ENCODE data around the gene UGT1A5.

The UGT1A5 gene

GRCh38 chr2:233801357-233802131, 88.8 kb downstream of the UGT1A5 start:
- CTCF ChIA-PET: no interaction called here
- POLR2A ChIA-PET: no interaction called here
- TF ChIP-seq CTCF (IDR thresholded peaks at IDR 0.05; ENCODE audit: control extremely low read depth, extremely low read depth, low read depth, missing control alignments): no peak
- no peak for DNase-seq (ENCODE audit: extremely low spot score)

- no peak for TF ChIP-seq CTCF (IDR thresholded peaks at IDR 0.05; ENCODE audit: control extremely low read depth, extremely low read depth, low read depth, missing control alignments)
- POLR2A ChIA-PET: no interaction called here
- CTCF ChIA-PET: no interaction called here
- DNase-seq (ENCODE audit: extremely low spot score): no peak
These were observed 89.6 kb downstream of the UGT1A5 start for GRCh38 chr2:233802132-233802815.

- CTCF ChIA-PET: interaction anchor here (1.4 kb wide), 1 partner anchor 11 kb away, joined by 3 read pairs; no protein-coding TSS in a partner anchor
- TF ChIP-seq CTCF (IDR thresholded peaks at IDR 0.05; ENCODE audit: control extremely low read depth, extremely low read depth, low read depth, missing control alignments): no peak
- POLR2A ChIA-PET: no interaction called here
- DNase-seq (ENCODE audit: extremely low spot score): no peak
These were observed 90.7 kb downstream of the UGT1A5 start for GRCh38 chr2:233803292-233803911.

- ChIA-PET CTCF (interaction anchor here (1.4 kb wide), 1 partner anchor 11 kb away, joined by 3 read pairs; no protein-coding TSS in a partner anchor), POLR2A (no interaction called here)
- no peak for TF ChIP-seq CTCF (IDR thresholded peaks at IDR 0.05; ENCODE audit: control extremely low read depth, extremely low read depth, low read depth, missing control alignments)
- DNase-seq (ENCODE audit: extremely low spot score): no peak
These were observed 91.3 kb downstream of the UGT1A5 start for GRCh38 chr2:233803994-233804393.

- ChIA-PET CTCF (no interaction called here), POLR2A (no interaction called here)
- no peak for DNase-seq (ENCODE audit: extremely low spot score)
- no peak for TF ChIP-seq CTCF (IDR thresholded peaks at IDR 0.05; ENCODE audit: control extremely low read depth, extremely low read depth, low read depth, missing control alignments)
These were observed 94.6 kb downstream of the UGT1A5 start for GRCh38 chr2:233807215-233807865.
